GM12892 (cell line): Measurements from ENCODE around the gene MRM2.

Source experiments
- POLR2A ChIP-seq: IDR thresholded peaks from 2 replicates; pipeline ENCODE4 v1.6.1; 2011; ENCODE audit warnings: low read depth, low read length, control low read depth
- POLR2AphosphoS5 ChIP-seq: IDR thresholded peaks from 2 replicates; pipeline ENCODE4 v1.6.1; 2011; ENCODE audit warnings: low read depth, low read length, control low read depth

DNA sequence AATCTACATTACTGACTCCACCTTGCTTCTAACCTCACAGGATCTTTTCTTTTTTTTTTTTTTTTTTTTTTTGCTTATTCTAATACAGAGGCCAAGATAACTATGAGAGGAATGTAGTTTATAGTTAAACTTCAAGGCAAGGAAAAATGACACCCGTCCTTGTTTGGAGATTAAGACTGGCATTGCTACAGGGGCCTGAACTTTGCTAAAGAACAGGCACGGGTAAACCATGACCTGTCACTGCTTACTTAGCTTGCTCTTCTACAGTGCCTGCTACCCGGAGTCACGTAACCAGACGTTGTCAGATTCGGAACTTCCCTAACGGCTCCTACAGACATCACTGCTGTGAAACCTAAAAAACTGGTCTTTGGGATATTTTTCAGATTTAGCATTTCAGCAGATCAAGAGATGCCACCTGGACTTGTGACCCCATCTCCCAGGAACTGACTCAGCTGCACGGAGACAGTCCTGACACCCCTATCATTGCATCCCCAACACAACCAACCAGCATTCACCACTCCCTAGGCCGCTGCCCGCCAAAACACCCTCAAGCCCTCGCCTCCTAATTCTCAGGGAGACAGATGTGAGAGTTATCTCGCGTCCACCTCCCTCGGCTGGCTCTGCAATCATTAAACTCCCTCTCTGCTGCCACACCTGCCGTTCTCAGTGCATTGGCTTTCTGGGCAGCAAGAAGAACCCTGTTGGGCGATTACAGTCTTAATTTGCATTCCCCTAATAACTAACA lies 36.8 kb downstream of the MRM2 start:
- TF ChIP-seq POLR2A (no peak), POLR2AphosphoS5 (no peak)
